SKM-1 (cell line): ENCODE measurements around the gene BFSP1.

ENCODE experiments used
- DNase-seq: peaks from one replicate; lab custom pipeline; 2025; ENCODE audit not compliant: unreplicated experiment; lab: John Stamatoyannopoulos, UW

The BFSP1 gene

GRCh38 chr20:17558154-17558940 lies 27.2 kb upstream of the BFSP1 start:
- peak; percentile 2 for DNase-seq

GRCh38 chr20:17557675-17558006 lies 26.5 kb upstream of the BFSP1 start:
- DNase-seq, result no peak

DNA sequence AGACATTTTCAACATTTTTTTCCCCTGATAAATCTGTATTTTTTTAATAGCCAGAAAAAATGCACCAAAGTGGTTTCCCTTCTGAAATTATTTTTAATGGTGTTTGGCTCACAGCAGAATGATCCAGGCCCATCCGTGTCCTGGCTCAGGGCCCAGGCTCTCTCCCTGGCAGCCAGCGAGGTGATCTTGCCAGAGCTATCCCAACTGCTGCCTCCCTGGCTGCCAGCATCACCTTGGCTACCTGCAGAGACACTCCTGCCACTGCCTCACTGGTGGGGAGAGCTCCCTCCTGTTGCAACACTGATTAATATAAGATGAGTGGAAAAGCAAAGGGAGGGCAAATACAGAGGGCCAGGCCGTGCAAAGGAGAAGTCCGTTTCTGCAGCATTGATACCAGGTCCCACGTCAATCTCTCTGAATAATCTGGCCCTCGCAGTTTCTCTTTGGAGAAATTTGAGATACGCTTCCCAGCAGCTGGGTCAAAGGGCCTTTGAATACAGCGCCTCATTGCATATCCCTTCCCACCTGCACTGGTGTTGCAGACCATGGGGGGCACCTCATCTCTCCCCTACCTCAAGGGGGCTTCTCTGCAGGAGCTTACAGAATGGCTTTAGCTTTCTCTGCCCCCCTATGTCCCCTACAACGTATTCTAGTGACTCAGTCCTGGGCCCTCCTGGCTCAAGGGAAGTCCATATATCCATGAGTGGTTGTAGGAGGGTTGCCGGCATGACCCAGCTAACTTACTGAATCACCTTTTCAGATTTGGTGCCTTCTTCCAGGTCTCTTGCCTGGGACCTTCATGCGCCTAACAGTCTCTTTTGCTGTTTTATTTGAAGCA lies 25.9 kb upstream of the BFSP1 start:
- no peak for DNase-seq

DNA sequence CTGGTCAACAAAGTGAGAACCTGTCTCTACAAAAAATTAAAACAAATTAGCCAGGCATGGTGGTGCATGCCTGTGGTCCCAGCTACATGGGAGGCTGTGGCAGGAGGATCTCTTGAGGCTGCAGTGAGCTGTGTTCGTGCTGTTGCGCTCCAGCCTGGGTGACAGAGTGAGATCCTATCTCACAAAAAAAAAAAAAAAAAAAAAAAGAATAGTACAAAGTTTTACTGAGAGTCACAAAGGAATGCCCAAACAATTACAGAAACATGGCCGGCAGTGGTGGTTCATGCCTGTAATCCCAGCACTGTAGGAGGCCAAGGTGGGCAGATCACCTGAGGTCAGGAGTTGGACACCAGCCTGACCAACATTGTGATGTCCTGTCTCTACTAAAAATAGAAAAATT lies 23.9 kb upstream of the BFSP1 start:
- no peak for DNase-seq

DNA sequence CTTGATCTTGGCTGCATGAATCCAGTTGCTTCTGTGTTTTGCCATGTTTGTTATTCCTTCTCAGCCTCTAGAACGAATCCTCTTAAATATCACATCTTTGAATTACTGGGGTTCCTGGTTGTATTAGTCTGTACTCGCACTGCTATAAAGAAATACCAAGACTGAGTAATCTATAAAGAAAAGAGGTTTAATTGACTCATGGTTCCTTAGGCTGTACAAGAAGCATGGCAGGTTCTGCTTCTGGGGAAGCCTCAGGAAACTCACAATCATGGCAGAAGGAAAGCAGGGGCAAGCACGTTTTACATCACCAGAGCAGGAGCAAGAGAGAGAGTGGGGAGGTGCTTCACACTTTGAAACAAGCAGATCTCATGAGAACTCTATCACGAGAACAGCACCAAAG lies 18.0 kb upstream of the BFSP1 start:
- no peak for DNase-seq

- no peak for DNase-seq
Measured at GRCh38 chr20:17545127-17545526, 13.9 kb upstream of the BFSP1 start.

- no peak for DNase-seq
Measured at GRCh38 chr20:17543531-17544131, 12.5 kb upstream of the BFSP1 start.

DNA sequence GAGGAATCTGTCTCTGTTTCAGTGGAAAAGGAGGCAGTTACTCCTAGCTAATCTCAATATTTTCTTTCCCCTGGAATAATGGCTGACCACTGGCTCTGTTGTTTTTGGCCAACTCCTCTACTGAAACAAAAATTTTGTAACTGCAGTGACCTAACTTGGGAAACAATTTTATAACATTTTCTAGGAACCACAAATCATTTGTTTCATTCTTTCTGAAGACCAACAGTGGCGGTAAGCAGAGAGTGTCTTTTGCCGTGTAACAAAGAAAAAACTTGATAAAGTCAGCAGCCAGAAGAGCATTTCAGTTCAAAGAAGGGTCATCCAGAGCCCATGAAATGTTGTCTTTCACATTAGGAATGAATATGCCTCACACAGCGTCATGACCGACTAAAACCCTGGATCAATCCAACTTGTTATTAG lies 11.8 kb upstream of the BFSP1 start:
- DNase-seq, result no peak

- no peak for DNase-seq
Measured at GRCh38 chr20:17542481-17542880, 11.3 kb upstream of the BFSP1 start.

GRCh38 chr20:17541996-17542395 lies 10.8 kb upstream of the BFSP1 start:
- DNase-seq, result no peak

DNA sequence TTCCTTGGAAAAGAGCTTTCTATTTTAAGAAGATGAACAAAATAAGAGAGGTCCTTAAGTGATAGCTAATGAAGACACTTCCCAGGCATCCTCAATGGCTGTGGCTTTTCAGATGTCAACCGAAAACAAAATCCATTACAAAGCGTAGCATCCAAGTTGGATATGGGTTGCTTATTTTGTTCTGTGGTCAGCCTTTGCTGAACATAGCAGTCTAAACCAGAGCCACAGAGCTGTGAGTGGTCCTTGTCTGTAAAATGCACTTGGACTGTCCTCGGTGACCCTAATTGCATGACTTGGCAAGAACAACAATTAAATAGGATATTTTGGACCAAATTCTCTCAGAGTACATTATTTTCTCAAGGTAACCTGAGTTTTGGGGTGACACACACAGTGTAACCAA lies 10.4 kb upstream of the BFSP1 start:
- DNase-seq, result no peak

- no peak for DNase-seq
Measured at GRCh38 chr20:17538517-17539170, 7.5 kb upstream of the BFSP1 start.

DNA sequence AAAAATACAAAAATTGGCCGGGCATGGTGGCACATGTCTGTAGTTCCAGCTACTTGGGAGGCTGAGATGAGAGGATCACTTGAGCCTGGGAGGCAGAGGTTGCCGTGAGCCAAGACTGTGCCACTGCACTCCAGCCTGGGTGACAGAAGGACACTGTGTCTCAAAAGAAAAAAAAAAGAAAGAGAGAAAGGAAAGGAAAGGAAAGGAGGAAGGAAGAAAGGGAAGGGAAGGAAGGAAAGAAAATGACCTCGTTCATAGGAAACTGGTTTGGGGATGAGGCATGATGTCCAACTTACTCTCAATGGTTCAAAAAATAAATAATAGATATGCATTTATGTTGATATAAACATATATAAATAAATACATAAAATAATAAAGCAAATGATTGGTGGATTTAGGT lies 6.8 kb upstream of the BFSP1 start:
- DNase-seq, result no peak

DNA sequence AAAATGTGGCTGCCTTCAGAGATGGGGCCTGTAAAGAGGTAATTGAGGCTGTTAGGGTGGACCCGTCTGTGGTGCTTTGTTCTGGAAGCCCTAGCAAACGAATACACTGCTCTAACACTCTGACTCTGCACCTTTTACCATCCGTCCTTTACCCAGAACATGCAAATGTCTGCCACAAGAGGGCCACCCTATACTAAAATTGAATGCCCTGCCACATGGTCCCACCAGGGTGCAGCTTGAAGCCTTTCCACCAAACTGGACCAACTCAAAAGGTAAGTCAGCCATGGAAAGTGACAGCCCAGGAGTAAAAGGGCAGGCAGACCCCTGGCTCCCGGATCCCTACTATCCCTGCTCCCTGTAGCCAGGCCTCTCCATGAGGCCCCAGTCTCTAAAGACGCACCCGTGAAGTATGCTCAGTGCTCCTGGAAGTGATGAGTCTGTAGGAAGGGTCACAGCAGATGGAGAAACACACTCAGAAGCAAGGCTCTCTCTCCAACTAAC lies 5.8 kb upstream of the BFSP1 start:
- peak; percentile 22 for DNase-seq

- no peak for DNase-seq
Measured at GRCh38 chr20:17534077-17534476, 2.9 kb upstream of the BFSP1 start.

DNA sequence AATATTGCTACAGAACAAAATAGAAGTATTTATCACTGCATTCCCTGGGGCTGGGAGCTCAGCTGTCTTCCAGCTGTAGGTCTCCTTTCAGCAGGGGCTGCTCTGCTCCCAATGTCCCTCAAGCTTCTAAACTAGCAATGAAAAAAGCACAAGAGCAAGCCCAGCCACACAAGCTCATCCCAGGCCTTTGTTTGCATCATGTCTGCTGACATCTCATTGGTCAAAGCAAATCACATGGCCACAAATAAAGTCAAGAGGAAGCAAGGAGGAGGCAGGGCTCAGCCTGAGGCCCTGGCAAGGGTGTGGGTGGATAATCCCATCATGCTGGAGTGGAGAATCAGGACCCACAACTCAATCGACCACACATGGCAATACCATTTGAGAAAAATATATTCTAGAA lies 2.2 kb upstream of the BFSP1 start:
- DNase-seq, result peak; percentile 7

DNA sequence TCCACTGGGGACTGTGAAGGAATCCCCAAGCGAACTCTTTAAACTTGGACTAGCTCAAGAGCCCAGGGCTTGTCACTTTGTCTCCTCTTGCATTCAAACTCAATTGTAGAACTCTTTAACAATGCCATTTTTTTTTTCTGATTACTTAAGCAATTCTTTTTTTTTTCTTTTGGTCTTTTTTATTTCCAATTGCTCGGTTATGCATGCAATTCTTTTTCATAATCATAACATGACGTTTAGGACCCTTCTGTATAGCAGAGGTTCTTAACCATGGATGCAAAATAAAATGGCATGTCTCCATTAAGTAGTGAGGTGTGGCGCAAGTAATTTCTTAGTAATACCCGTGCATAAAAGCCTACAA lies 466 bp upstream of the BFSP1 start:
- no peak for DNase-seq

GRCh38 chr20:17530153-17530552 lies 1.0 kb downstream of the BFSP1 start:
- no peak for DNase-seq

DNA sequence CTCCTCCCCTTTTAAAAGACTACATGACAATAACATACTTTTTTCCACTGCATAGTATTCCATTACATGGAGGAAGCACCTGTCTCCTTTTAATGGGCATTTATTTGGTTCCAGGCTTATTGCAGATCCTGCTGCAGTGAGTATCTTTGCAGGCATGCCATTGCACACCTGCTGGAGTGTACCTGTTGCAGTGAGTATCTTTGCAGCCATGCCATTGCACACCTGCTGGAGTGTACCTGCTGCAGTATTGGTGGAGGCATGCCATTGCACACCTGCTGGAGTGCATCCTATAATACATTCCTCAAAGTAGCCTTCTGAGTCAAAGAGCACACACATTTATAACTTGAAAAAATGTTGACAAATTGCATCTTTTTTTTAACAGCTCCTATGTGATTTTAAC lies 1.6 kb downstream of the BFSP1 start:
- DNase-seq, result no peak

DNA sequence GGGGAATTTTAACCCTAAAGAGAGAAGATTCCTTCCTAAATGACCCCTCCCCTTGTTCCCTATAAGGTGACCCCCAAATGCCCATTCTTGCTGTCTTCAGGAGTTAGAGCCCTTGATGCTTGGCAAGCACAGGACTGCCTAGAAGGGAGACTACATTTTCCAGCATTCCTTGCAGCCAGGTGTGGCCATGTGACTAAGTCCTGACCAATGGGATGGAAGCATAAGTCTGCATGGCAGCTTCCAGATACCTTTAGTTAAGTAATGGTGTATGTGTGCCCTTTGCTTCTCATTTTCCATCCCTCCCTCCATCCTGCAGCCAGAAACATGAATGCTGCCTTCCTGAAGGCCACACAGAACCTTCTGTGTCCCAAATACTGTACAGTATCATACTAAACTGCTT lies 5.5 kb downstream of the BFSP1 start:
- no peak for DNase-seq

GRCh38 chr20:17525132-17525531 lies 6.0 kb downstream of the BFSP1 start:
- DNase-seq, result no peak

GRCh38 chr20:17524560-17524959 lies 6.6 kb downstream of the BFSP1 start:
- DNase-seq, result no peak
